A673 (cell line): ENCODE measurements around the gene SEMA6B.

Experiments used
- EZH2 ChIP-seq: fragments of 200-600 bp; sonication (generic); IDR thresholded peaks from 2 replicates; pipeline ENCODE4 v1.6.1; 2017; ENCODE audit warnings: borderline replicate concordance, low read depth, mild to moderate bottlenecking, mixed read lengths, antibody characterized with exemption, low read length; ENCODE audit not compliant: poor library complexity, severe bottlenecking
- TF ChIP-seq, protein P1 (sequence below): fragments of 300-800, 200-600 bp; sonication (generic); conservative IDR thresholded peaks from 2 replicates; pipeline ENCODE4 v1.5.1; 2017; ENCODE audit warnings: low read depth, mild to moderate bottlenecking, antibody characterized with exemption, low read length, moderate library complexity, mixed read lengths

DNA sequence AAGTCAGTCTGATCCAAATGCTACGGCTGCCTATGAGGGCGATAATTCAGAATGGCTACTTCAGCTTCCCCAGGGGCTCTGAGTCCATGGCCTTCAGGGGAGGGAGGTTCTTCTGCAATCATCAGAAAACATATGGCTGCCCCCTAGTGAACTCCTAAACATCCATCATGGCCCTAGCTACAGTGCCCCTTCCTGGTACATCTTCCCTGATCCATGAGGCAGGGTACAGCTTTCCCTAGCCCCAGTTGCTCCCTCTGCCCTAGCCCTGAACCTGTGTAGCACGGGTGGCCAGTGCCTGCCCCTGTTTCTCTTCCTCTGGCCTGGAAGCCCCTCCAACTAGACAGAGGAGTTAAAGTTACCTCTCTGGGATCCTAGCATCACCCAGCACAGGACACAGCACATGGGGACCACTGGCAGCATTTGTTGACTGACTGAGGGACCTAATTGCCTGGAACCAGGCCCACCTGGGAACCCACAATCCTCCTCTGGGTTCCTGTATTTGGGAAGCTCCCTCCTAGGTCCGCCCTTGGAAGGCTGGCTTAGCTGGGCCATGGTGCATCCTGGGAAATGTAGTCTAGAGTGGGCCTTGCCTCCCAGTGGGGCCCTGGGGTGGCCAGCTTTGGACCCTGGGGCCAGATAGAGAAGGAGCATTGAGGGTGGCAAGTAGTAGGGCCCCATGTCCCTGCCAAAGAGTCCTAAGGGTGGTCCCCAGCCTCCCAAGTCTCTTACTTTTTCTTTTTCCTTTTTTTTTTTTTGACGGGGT, 17.7 kb upstream of the SEMA6B start:
- TF ChIP-seq, protein P1, sequence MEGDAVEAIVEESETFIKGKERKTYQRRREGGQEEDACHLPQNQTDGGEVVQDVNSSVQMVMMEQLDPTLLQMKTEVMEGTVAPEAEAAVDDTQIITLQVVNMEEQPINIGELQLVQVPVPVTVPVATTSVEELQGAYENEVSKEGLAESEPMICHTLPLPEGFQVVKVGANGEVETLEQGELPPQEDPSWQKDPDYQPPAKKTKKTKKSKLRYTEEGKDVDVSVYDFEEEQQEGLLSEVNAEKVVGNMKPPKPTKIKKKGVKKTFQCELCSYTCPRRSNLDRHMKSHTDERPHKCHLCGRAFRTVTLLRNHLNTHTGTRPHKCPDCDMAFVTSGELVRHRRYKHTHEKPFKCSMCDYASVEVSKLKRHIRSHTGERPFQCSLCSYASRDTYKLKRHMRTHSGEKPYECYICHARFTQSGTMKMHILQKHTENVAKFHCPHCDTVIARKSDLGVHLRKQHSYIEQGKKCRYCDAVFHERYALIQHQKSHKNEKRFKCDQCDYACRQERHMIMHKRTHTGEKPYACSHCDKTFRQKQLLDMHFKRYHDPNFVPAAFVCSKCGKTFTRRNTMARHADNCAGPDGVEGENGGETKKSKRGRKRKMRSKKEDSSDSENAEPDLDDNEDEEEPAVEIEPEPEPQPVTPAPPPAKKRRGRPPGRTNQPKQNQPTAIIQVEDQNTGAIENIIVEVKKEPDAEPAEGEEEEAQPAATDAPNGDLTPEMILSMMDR = no peak
- no peak for TF ChIP-seq EZH2
